Measurements from ENCODE around the gene CFD.

CFD gene

GRCh38 chr19:881385-882071, 22.1 kb downstream of the CFD start:
- Histone ChIP-seq H3K9me3 (ENCODE audit: control insufficient read depth in 5 of 5, low read length in 5 of 5) (no peaks in the 10 kb centered on the region), H3K27ac (ENCODE audit: low read depth, low read length) (no peak overlapping the region), H3K4me3 (ENCODE audit: low read depth in 1 of 5, low read length in 5 of 5) (no peak overlapping the region), H3K36me3 (ENCODE audit: control insufficient read depth in 5 of 5, insufficient read depth in 5 of 5, low read length in 5 of 5) (peaks cover 0 to 85% (median 68%) of the 10 kb centered on the region in 5 donors), H3K9ac (ENCODE audit: low read length in 5 of 5) (no peak overlapping the region), H3K27me3 (ENCODE audit: control insufficient read depth in 5 of 5, insufficient read depth in 4 of 5, low read length in 5 of 5) (no peaks in the 10 kb centered on the region), H3K4me1 (ENCODE audit: control insufficient read depth in 5 of 5, insufficient read depth in 5 of 5, low read length in 5 of 5) (no peaks in the 10 kb centered on the region)

DNA sequence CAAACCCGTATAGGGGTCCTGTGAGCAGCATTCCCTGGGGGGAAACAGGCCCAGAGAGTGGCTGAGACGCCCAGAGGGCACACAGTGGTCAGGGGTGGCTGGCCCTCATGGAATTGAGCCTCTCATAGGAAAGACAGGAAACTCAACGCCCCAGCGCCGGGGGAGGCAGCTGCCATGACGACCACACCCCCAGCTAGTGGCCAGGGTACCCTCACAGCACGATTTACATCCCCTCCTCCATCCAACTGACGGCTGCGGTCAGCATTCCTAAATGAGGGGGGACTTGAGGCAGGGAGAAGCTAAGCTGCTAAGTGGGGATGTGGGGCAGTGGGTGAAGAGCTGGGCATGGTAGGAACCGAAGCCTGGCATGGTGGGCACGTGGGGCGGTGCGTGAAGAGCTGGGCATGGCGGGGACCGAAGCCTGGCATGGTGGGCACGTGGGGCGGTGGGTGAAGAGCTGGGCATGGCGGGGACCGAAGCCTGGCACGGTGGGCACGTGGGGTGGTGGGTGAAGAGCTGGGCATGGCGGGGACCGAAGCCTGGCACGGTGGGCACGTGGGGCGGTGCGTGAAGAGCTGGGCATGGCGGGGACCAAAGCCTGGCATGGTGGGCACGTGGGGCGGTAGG, 23.5 kb downstream of the CFD start:
- H3K27ac ChIP-seq (ENCODE audit: low read depth, low read length) = no peak overlapping the region

GRCh38 chr19:883661-884211, 24.3 kb downstream of the CFD start:
- peaks cover 0 to 94% (median 70%) of the 10 kb centered on the region in 5 donors for H3K36me3 ChIP-seq (ENCODE audit: control insufficient read depth in 5 of 5, insufficient read depth in 5 of 5, low read length in 5 of 5)
- H3K27me3 ChIP-seq (ENCODE audit: control insufficient read depth in 5 of 5, insufficient read depth in 4 of 5, low read length in 5 of 5) = no peaks in the 10 kb centered on the region
- no peak overlapping the region for H3K27ac ChIP-seq (ENCODE audit: low read depth, low read length)
- H3K4me1 ChIP-seq (ENCODE audit: control insufficient read depth in 5 of 5, insufficient read depth in 5 of 5, low read length in 5 of 5) = no peaks in the 10 kb centered on the region
- H3K4me3 ChIP-seq (ENCODE audit: low read depth in 1 of 5, low read length in 5 of 5) = no peak overlapping the region
- H3K9ac ChIP-seq (ENCODE audit: low read length in 5 of 5) = no peak overlapping the region
- no peaks in the 10 kb centered on the region for H3K9me3 ChIP-seq (ENCODE audit: control insufficient read depth in 5 of 5, low read length in 5 of 5)

More for the DNA sequence above, 23.5 kb downstream of the CFD start:
- Histone ChIP-seq H3K9ac (ENCODE audit: low read length in 5 of 5) (no peak overlapping the region), H3K27me3 (ENCODE audit: control insufficient read depth in 5 of 5, insufficient read depth in 4 of 5, low read length in 5 of 5) (no peaks in the 10 kb centered on the region), H3K9me3 (ENCODE audit: control insufficient read depth in 5 of 5, low read length in 5 of 5) (no peaks in the 10 kb centered on the region), H3K4me3 (ENCODE audit: low read depth in 1 of 5, low read length in 5 of 5) (no peak overlapping the region), H3K4me1 (ENCODE audit: control insufficient read depth in 5 of 5, insufficient read depth in 5 of 5, low read length in 5 of 5) (no peaks in the 10 kb centered on the region), H3K36me3 (ENCODE audit: control insufficient read depth in 5 of 5, insufficient read depth in 5 of 5, low read length in 5 of 5) (peaks cover 0 to 90% (median 65%) of the 10 kb centered on the region in 5 donors)

GRCh38 chr19:884420-885211, 25.2 kb downstream of the CFD start:
- H3K4me1 ChIP-seq (ENCODE audit: control insufficient read depth in 5 of 5, insufficient read depth in 5 of 5, low read length in 5 of 5) = no peaks in the 10 kb centered on the region
- no peaks in the 10 kb centered on the region for H3K9me3 ChIP-seq (ENCODE audit: control insufficient read depth in 5 of 5, low read length in 5 of 5)
- no peak overlapping the region for H3K9ac ChIP-seq (ENCODE audit: low read length in 5 of 5)
- H3K27ac ChIP-seq (ENCODE audit: low read depth, low read length) = no peak overlapping the region
- peaks cover 0 to 92% (median 72%) of the 10 kb centered on the region in 5 donors for H3K36me3 ChIP-seq (ENCODE audit: control insufficient read depth in 5 of 5, insufficient read depth in 5 of 5, low read length in 5 of 5)
- H3K27me3 ChIP-seq (ENCODE audit: control insufficient read depth in 5 of 5, insufficient read depth in 4 of 5, low read length in 5 of 5) = no peaks in the 10 kb centered on the region
- no peak overlapping the region for H3K4me3 ChIP-seq (ENCODE audit: low read depth in 1 of 5, low read length in 5 of 5)

- Histone ChIP-seq H3K9me3 (ENCODE audit: control insufficient read depth in 5 of 5, low read length in 5 of 5) (no peaks in the 10 kb centered on the region), H3K4me1 (ENCODE audit: control insufficient read depth in 5 of 5, insufficient read depth in 5 of 5, low read length in 5 of 5) (no peaks in the 10 kb centered on the region), H3K27ac (ENCODE audit: low read depth, low read length) (no peak overlapping the region), H3K36me3 (ENCODE audit: control insufficient read depth in 5 of 5, insufficient read depth in 5 of 5, low read length in 5 of 5) (peaks cover 0 to 93% (median 79%) of the 10 kb centered on the region in 5 donors), H3K4me3 (ENCODE audit: low read depth in 1 of 5, low read length in 5 of 5) (no peak overlapping the region), H3K27me3 (ENCODE audit: control insufficient read depth in 5 of 5, insufficient read depth in 4 of 5, low read length in 5 of 5) (no peaks in the 10 kb centered on the region), H3K9ac (ENCODE audit: low read length in 5 of 5) (no peak overlapping the region)
Observed at GRCh38 chr19:885536-886224, 26.2 kb downstream of the CFD start.

GRCh38 chr19:887072-887471, 27.6 kb downstream of the CFD start:
- Histone ChIP-seq H3K27me3 (ENCODE audit: control insufficient read depth in 5 of 5, insufficient read depth in 4 of 5, low read length in 5 of 5) (no peaks in the 10 kb centered on the region), H3K27ac (ENCODE audit: low read depth, low read length) (no peak overlapping the region), H3K4me3 (ENCODE audit: low read depth in 1 of 5, low read length in 5 of 5) (no peak overlapping the region), H3K36me3 (ENCODE audit: control insufficient read depth in 5 of 5, insufficient read depth in 5 of 5, low read length in 5 of 5) (peaks cover 0 to 84% (median 67%) of the 10 kb centered on the region in 5 donors), H3K9me3 (ENCODE audit: control insufficient read depth in 5 of 5, low read length in 5 of 5) (no peaks in the 10 kb centered on the region), H3K9ac (ENCODE audit: low read length in 5 of 5) (no peak overlapping the region), H3K4me1 (ENCODE audit: control insufficient read depth in 5 of 5, insufficient read depth in 5 of 5, low read length in 5 of 5) (peaks cover 0 to 8% (median 4%) of the 10 kb centered on the region in 5 donors)

GRCh38 chr19:887599-887998, 28.1 kb downstream of the CFD start:
- H3K36me3 ChIP-seq (ENCODE audit: control insufficient read depth in 5 of 5, insufficient read depth in 5 of 5, low read length in 5 of 5) = peaks cover 0 to 78% (median 61%) of the 10 kb centered on the region in 5 donors
- no peak overlapping the region for H3K4me3 ChIP-seq (ENCODE audit: low read depth in 1 of 5, low read length in 5 of 5)
- peaks cover 0 to 12% (median 8%) of the 10 kb centered on the region in 5 donors for H3K4me1 ChIP-seq (ENCODE audit: control insufficient read depth in 5 of 5, insufficient read depth in 5 of 5, low read length in 5 of 5)
- H3K27ac ChIP-seq (ENCODE audit: low read depth, low read length) = no peak overlapping the region
- H3K9me3 ChIP-seq (ENCODE audit: control insufficient read depth in 5 of 5, low read length in 5 of 5) = no peaks in the 10 kb centered on the region
- H3K27me3 ChIP-seq (ENCODE audit: control insufficient read depth in 5 of 5, insufficient read depth in 4 of 5, low read length in 5 of 5) = no peaks in the 10 kb centered on the region
- H3K9ac ChIP-seq (ENCODE audit: low read length in 5 of 5) = no peak overlapping the region

DNA sequence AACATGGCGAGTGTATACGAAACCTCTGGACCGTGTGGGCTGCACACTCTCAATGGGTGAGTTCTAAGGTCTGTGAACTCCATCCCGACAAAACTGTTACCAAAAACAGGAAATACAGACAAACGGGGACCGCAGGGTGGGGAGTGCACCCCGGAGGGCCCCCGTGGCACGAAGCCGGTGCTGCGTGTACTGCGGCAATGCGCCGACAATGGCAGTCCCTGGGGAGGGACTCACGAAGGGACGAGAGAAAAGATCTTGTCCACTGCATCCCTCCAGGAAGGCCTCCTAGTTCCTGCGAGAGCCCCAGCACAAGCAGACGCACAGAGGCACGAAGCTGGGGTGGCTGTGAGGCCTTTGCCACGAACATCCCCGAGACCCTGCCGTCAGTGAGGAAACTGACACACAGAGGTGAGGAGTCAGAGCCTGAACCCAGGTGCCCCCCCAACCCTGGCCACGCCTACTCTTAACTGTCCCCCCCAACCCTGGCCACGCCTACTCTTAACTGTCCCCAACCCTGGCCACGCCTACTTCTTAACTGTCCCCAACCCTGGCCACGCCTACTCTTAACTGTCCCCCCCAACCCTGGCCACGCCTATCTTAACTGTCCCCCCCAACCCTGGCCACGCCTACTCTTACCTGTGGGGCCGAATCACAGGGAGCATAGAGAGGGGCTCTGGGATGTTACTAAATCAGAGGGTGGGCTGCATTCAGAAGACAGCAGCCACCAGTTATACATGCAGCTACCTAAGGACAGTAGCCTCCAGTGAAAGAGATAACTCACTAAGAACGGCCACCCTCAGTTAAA, 29.3 kb downstream of the CFD start:
- Histone ChIP-seq H3K4me3 (ENCODE audit: low read depth in 1 of 5, low read length in 5 of 5) (no peak overlapping the region), H3K36me3 (ENCODE audit: control insufficient read depth in 5 of 5, insufficient read depth in 5 of 5, low read length in 5 of 5) (peaks cover 0 to 67% (median 51%) of the 10 kb centered on the region in 5 donors), H3K4me1 (ENCODE audit: control insufficient read depth in 5 of 5, insufficient read depth in 5 of 5, low read length in 5 of 5) (peaks cover 0 to 12% (median 8%) of the 10 kb centered on the region in 5 donors), H3K9me3 (ENCODE audit: control insufficient read depth in 5 of 5, low read length in 5 of 5) (no peaks in the 10 kb centered on the region), H3K27me3 (ENCODE audit: control insufficient read depth in 5 of 5, insufficient read depth in 4 of 5, low read length in 5 of 5) (no peaks in the 10 kb centered on the region), H3K9ac (ENCODE audit: low read length in 5 of 5) (no peak overlapping the region), H3K27ac (ENCODE audit: low read depth, low read length) (no peak overlapping the region)

GRCh38 chr19:889662-890295, 30.3 kb downstream of the CFD start:
- no peak overlapping the region for H3K9ac ChIP-seq (ENCODE audit: low read length in 5 of 5)
- H3K4me1 ChIP-seq (ENCODE audit: control insufficient read depth in 5 of 5, insufficient read depth in 5 of 5, low read length in 5 of 5) = peaks cover 0 to 13% (median 8%) of the 10 kb centered on the region in 5 donors
- H3K27ac ChIP-seq (ENCODE audit: low read depth, low read length) = no peak overlapping the region
- no peaks in the 10 kb centered on the region for H3K27me3 ChIP-seq (ENCODE audit: control insufficient read depth in 5 of 5, insufficient read depth in 4 of 5, low read length in 5 of 5)
- H3K9me3 ChIP-seq (ENCODE audit: control insufficient read depth in 5 of 5, low read length in 5 of 5) = no peaks in the 10 kb centered on the region
- peaks cover 0 to 57% (median 44%) of the 10 kb centered on the region in 5 donors for H3K36me3 ChIP-seq (ENCODE audit: control insufficient read depth in 5 of 5, insufficient read depth in 5 of 5, low read length in 5 of 5)
- no peak overlapping the region for H3K4me3 ChIP-seq (ENCODE audit: low read depth in 1 of 5, low read length in 5 of 5)
